IMR-90 (cell line): ENCODE measurements around the gene GAR1. TPM values are rescaled to one million over a fixed set of nuclear protein-coding genes. Genes with fewer than 3 reads are reported as not detected.

Source experiments
- ATAC-seq: fragments of 200-7000 bp; cut with Tn5 transposase; 2 replicates; pipeline ENCODE4 v1.9.1; 2020; ENCODE audit warnings: low read depth, mild to moderate bottlenecking, moderate library complexity
- BruUV-seq: library from RNA; stranded (reverse); fragments of 400-500 nt; replicated peaks from 2 replicates; lab custom pipeline; 2021; lab: Mats Ljungman, UMichigan
- CTCF ChIA-PET: fragments of 300-600 bp; formaldehyde crosslinking; extraction: SDS; loops from one replicate; lab custom pipeline; 2021; ENCODE audit warnings: antibody characterized with exemption; lab: Yijun Ruan, JAX
- POLR2A ChIA-PET: fragments of 300-600 bp; sonication (Branson Sonifier 250); formaldehyde crosslinking; loops from one replicate; lab custom pipeline; 2022; ENCODE audit warnings: antibody characterized with exemption; ENCODE audit not compliant: unreplicated experiment; lab: Charles Lee
- DNase-seq: peaks from one replicate; pipeline ENCODE4 v3.0.0; 2013
- H2AFZ ChIP-seq: replicated peaks from 2 replicates; pipeline ENCODE3; 2013; ENCODE audit warnings: low read length, mild to moderate bottlenecking; ENCODE audit not compliant: poor library complexity
- H2AK5ac ChIP-seq: 2 replicates; pipeline ENCODE4 v1.6.1; 2013; ENCODE audit warnings: low read depth, low read length, inconsistent platforms
- H2AK9ac ChIP-seq: replicated peaks from 2 replicates; pipeline ENCODE3; 2013; ENCODE audit warnings: mild to moderate bottlenecking, low read depth, low read length, moderate library complexity; ENCODE audit not compliant: poor library complexity
- H2BK120ac ChIP-seq: 2 replicates; pipeline ENCODE4 v1.6.1; 2013; ENCODE audit warnings: low read depth, low read length, inconsistent platforms
- H2BK15ac ChIP-seq: 3 replicates; pipeline ENCODE4 v1.6.1; 2013; ENCODE audit warnings: low read depth, low read length, inconsistent platforms
- H2BK20ac ChIP-seq: 2 replicates; pipeline ENCODE4 v1.6.1; 2013; ENCODE audit warnings: low read depth, mild to moderate bottlenecking, inconsistent platforms, low read length, moderate library complexity
- H2BK5ac ChIP-seq: 2 replicates; pipeline ENCODE4 v1.6.1; 2013; ENCODE audit warnings: mild to moderate bottlenecking, low read depth, low read length, inconsistent platforms; ENCODE audit not compliant: poor library complexity, severe bottlenecking
- H3K14ac ChIP-seq: replicated peaks from 2 replicates; pipeline ENCODE4 v1.6.1; 2013; ENCODE audit warnings: low read depth, low read length, inconsistent platforms
- H3K18ac ChIP-seq: 2 replicates; pipeline ENCODE4 v1.6.1; 2013; ENCODE audit warnings: low read depth, low read length, control low read depth
- H3K23ac ChIP-seq: 2 replicates; pipeline ENCODE4 v1.6.1; 2013; ENCODE audit warnings: low read depth, low read length, inconsistent platforms
- H3K27ac ChIP-seq: 2 replicates; pipeline ENCODE4 v1.5.1; 2013; ENCODE audit warnings: mild to moderate bottlenecking, control low read depth, low read length; ENCODE audit not compliant: insufficient read depth
- H3K27me3 ChIP-seq: 2 replicates; pipeline ENCODE4 v1.6.1; 2013; ENCODE audit warnings: low read length; ENCODE audit not compliant: control insufficient read depth, insufficient read depth
- H3K36me3 ChIP-seq: 2 replicates; pipeline ENCODE4 v1.6.1; 2013; ENCODE audit warnings: low read length, mixed read lengths; ENCODE audit not compliant: control insufficient read depth, insufficient read depth
- H3K4ac ChIP-seq: 2 replicates; pipeline ENCODE4 v1.6.1; 2013; ENCODE audit warnings: low read depth, low read length, inconsistent platforms
- H3K4me1 ChIP-seq: 2 replicates; pipeline ENCODE4 v1.6.1; 2013; ENCODE audit warnings: low read length, mixed read lengths; ENCODE audit not compliant: control insufficient read depth, insufficient read depth
- H3K4me2 ChIP-seq: 2 replicates; pipeline ENCODE4 v1.6.1; 2013; ENCODE audit warnings: low read depth, mild to moderate bottlenecking, control low read depth, low read length, moderate library complexity
- H3K4me3 ChIP-seq: 2 replicates; pipeline ENCODE4 v1.5.1; 2013; ENCODE audit warnings: low read depth, mild to moderate bottlenecking, control low read depth, low read length, moderate library complexity; ENCODE audit not compliant: insufficient read depth
- H3K56ac ChIP-seq: 2 replicates; pipeline ENCODE4 v1.6.1; 2013; ENCODE audit warnings: low read length, inconsistent platforms; ENCODE audit not compliant: insufficient read depth; ENCODE audit errors: extremely low read depth
- H3K79me1 ChIP-seq, 2 experiments: 2 replicates each; pipeline ENCODE4 v1.6.1; 2013; ENCODE audit warnings: low read length in 2 of 2, inconsistent platforms in 1 of 2, low read depth in 1 of 2
- H3K9ac ChIP-seq: 2 replicates; pipeline ENCODE4 v1.6.1; 2013; ENCODE audit warnings: low read depth, low read length, control low read depth
- H3K9me1 ChIP-seq: 2 replicates; pipeline ENCODE4 v1.6.1; 2013; ENCODE audit warnings: low read length, inconsistent platforms; ENCODE audit not compliant: insufficient read depth
- H3K9me3 ChIP-seq: 2 replicates; pipeline ENCODE4 v1.6.1; 2013; ENCODE audit warnings: low read length; ENCODE audit not compliant: control insufficient read depth, insufficient read depth
- H4K20me1 ChIP-seq: 2 replicates; pipeline ENCODE4 v1.6.1; 2013; ENCODE audit warnings: low read length, inconsistent platforms; ENCODE audit not compliant: insufficient read depth
- H4K5ac ChIP-seq: 2 replicates; pipeline ENCODE4 v1.6.1; 2013; ENCODE audit warnings: mild to moderate bottlenecking, low read depth, low read length, control low read depth
- H4K8ac ChIP-seq, 2 experiments: 2 replicates each; pipeline ENCODE4 v1.6.1; 2013; ENCODE audit warnings: low read depth in 2 of 2, low read length in 2 of 2, control low read depth in 1 of 2, inconsistent platforms in 1 of 2
- H4K91ac ChIP-seq: 2 replicates; pipeline ENCODE4 v1.6.1; 2013; ENCODE audit warnings: low read depth, low read length, inconsistent platforms; ENCODE audit not compliant: insufficient read depth
- BHLHE40 ChIP-seq: fragments of 150-350 bp; IDR thresholded peaks from 2 replicates; pipeline ENCODE4 v1.6.1; 2016; ENCODE audit warnings: mild to moderate bottlenecking, low read depth, low read length
- CEBPB ChIP-seq: IDR thresholded peaks from 2 replicates; pipeline ENCODE4 v1.6.1; 2012; ENCODE audit warnings: low read depth, low read length, improper control_type of control experiment
- CHD1 ChIP-seq: IDR thresholded peaks from 2 replicates; pipeline ENCODE4 v1.6.1; 2012; ENCODE audit warnings: low read depth, low read length, improper control_type of control experiment
- CTCF ChIP-seq: conservative IDR thresholded peaks from 2 replicates; pipeline ENCODE4 v1.5.1; 2012; ENCODE audit warnings: mild to moderate bottlenecking, low read depth, low read length, improper control_type of control experiment
- FOS ChIP-seq: fragments of 150-350 bp; IDR thresholded peaks from 2 replicates; pipeline ENCODE4 v1.6.1; 2016; ENCODE audit warnings: low read depth, low read length
- MAZ ChIP-seq: IDR thresholded peaks from 2 replicates; pipeline ENCODE4 v1.6.1; 2012; ENCODE audit warnings: low read depth, mild to moderate bottlenecking, low read length, improper control_type of control experiment, moderate library complexity, borderline replicate concordance
- NFE2L2 ChIP-seq: fragments of 150-350 bp; IDR thresholded peaks from 2 replicates; pipeline ENCODE4 v1.6.1; 2016; ENCODE audit warnings: low read depth, mild to moderate bottlenecking, low read length
- USF2 ChIP-seq: fragments of 150-350 bp; IDR thresholded peaks from 2 replicates; pipeline ENCODE4 v1.6.1; 2017; ENCODE audit warnings: mild to moderate bottlenecking, antibody characterized with exemption, low read length, low read depth
- WGBS, 2 experiments: methylation state at CpG; one replicate each; pipeline versions ENCODE4 v1.1.5 to v1.1.7; 2013; ENCODE audit warnings: missing lambda C conversion rate in 2 of 2; ENCODE audit not compliant: insufficient read length in 1 of 2; ENCODE audit errors: extremely low coverage in 2 of 2; 5-methylcytosine and 5-hydroxymethylcytosine counted together
- dilution Hi-C: fragments of 300-500 bp; cut with HindIII; formaldehyde crosslinking; loops from one replicate; pipeline ENCODE4 v1.14.3; 2018; ENCODE audit warnings: low sequenced_read_pairs; ENCODE audit not compliant: unreplicated experiment
- in situ Hi-C: fragments of 300-500 bp; cut with MboI; formaldehyde crosslinking; loops from 3 replicates; pipeline ENCODE4 v1.14.3; 2019; ENCODE audit warnings: low sequenced_read_pairs, inconsistent platforms, mixed read lengths
- intact Hi-C: fragments of 100-400 bp; cut with micrococcal nuclease; formaldehyde crosslinking; loops from 2 replicates; pipeline ENCODE4 v1.10.0; 2022
- polyA plus RNA-seq, 3 experiments: library from polyadenylated mRNA; depleted of rRNA; stranded (reverse); fragments of >200 nt; gene quantifications; 2 replicates each; pipeline ENCODE4 v1.2.3, GENCODE V29; 2012; ENCODE audit warnings: low replicate concordance in 1 of 3
- total RNA-seq: library from RNA; depleted of rRNA; stranded (reverse); fragments of >200 nt; gene quantifications from 2 replicates; pipeline ENCODE4 v1.2.3, GENCODE V29; 2012

GAR1 gene
- total and polyA plus RNA-seq, 2 of the 4 experiments (the other 2 are of a cell fraction) = 1.1 to 22.0 TPM

GRCh38 chr4:109870061-109870460, 54.5 kb downstream of the GAR1 start:
- no CpG with 5 or more reads among the region's 5 CpGs for WGBS, 2 experiments
- no peak overlapping the region for H3K14ac ChIP-seq
- no peak for TF ChIP-seq USF2
- no peak for TF ChIP-seq CHD1
- no peak for TF ChIP-seq CTCF
- no peak for TF ChIP-seq FOS
- no peak for TF ChIP-seq BHLHE40
- TF ChIP-seq NFE2L2 = no peak
- no peak for TF ChIP-seq CEBPB
- no peak for TF ChIP-seq MAZ
- H3K23ac ChIP-seq = no peak overlapping the region
- no peak overlapping the region for H3K4me2 ChIP-seq
- in situ Hi-C loops (no loop called here), intact Hi-C loops (no loop called here), dilution Hi-C loops (no loop called here)
- H3K27me3 ChIP-seq = no peaks in the 10 kb centered on the region
- no peak overlapping the region for H3K27ac ChIP-seq
- no peak overlapping the region for H2BK20ac ChIP-seq
- BruUV-seq = no TSS peak
- H3K4me1 ChIP-seq = no peaks in the 10 kb centered on the region
- H3K9ac ChIP-seq = no peak overlapping the region
- no peak overlapping the region for H2BK5ac ChIP-seq
- no peak overlapping the region for H2BK15ac ChIP-seq
- no peak overlapping the region for H4K8ac ChIP-seq
- H3K79me1 ChIP-seq = no peaks in the 10 kb centered on the region
- no peaks in the 10 kb centered on the region for H4K20me1 ChIP-seq
- no peak overlapping the region for H3K18ac ChIP-seq
- no peaks in the 10 kb centered on the region for H3K9me1 ChIP-seq
- no peak overlapping the region for H2AK9ac ChIP-seq
- H3K36me3 ChIP-seq = no peaks in the 10 kb centered on the region
- DNase-seq = no peak
- H3K4me3 ChIP-seq = no peak overlapping the region
- H2AK5ac ChIP-seq = no peak overlapping the region
- H2BK120ac ChIP-seq = no peak overlapping the region
- H4K5ac ChIP-seq = no peak overlapping the region
- no peak overlapping the region for H3K4ac ChIP-seq
- ChIA-PET POLR2A (no interaction called here), CTCF (no interaction called here)
- no peaks in the 10 kb centered on the region for H3K9me3 ChIP-seq
- no peak overlapping the region for H3K56ac ChIP-seq
- ATAC-seq = no peak
- no peak overlapping the region for H4K91ac ChIP-seq
- no peak overlapping the region for H2AFZ ChIP-seq
